Stimulated activated CD4-positive, alpha-beta T cell treated with anti-CD3 and anti-CD28 coated beads, Interleukin-2, amount 100 ng/mL, for 4 hours (primary cell): ENCODE measurements around the gene HLTF.
A peak's percentile ranks its signal among the peaks of the same experiment; 100 is the strongest.
"Not testable (repeated sequence)": the region's sequence is repeated elsewhere in the genome, so short reads cannot be mapped to it uniquely, and the experiment has no call there.

Source experiments
- DNase-seq: peaks from one replicate; pipeline ENCODE4 v3.0.0-alpha.2; 2020; ENCODE audit warnings: low read depth

Gene HLTF

GRCh38 chr3:149086232-149086988, at the start of gene HLTF:
Gene HLTF (minus strand): TSS chr3:149086533. CDS start chr3:149086336, 197 bp downstream.
- peak; percentile 88 for DNase-seq

- DNase-seq, result no peak
These were observed 48.2 kb upstream of the HLTF start for GRCh38 chr3:149134575-149134974.

GRCh38 chr3:149131589-149131988, 45.3 kb upstream of the HLTF start:
- no peak for DNase-seq

- peak; percentile 62 for DNase-seq
These were observed 43.2 kb upstream of the HLTF start, which contains the start of gene HPS3 for GRCh38 chr3:149129326-149130205. Gene HPS3 (plus strand): TSS chr3:149129638. CDS start chr3:149129724, 86 bp downstream.

- no peak for DNase-seq
These were observed 42.5 kb upstream of the HLTF start for GRCh38 chr3:149128821-149129220.

- no peak for DNase-seq
These were observed 36.6 kb upstream of the HLTF start for GRCh38 chr3:149122721-149123578.

GRCh38 chr3:149120051-149120972, 34.0 kb upstream of the HLTF start:
- no peak for DNase-seq

GRCh38 chr3:149119466-149119865, 33.1 kb upstream of the HLTF start:
- no peak for DNase-seq

- no peak for DNase-seq
These were observed 32.4 kb upstream of the HLTF start for GRCh38 chr3:149118724-149119123.

- no peak for DNase-seq
These were observed 28.8 kb upstream of the HLTF start for GRCh38 chr3:149115114-149115513.

GRCh38 chr3:149114458-149114857, 28.1 kb upstream of the HLTF start:
- no peak for DNase-seq

- no peak for DNase-seq
These were observed 18.2 kb upstream of the HLTF start for GRCh38 chr3:149104484-149104883.

- no peak for DNase-seq
These were observed 15.3 kb upstream of the HLTF start for GRCh38 chr3:149101641-149102040.

- no peak for DNase-seq
These were observed 14.8 kb upstream of the HLTF start for GRCh38 chr3:149101154-149101553.

- not testable (repeated sequence) for DNase-seq
These were observed 11.7 kb upstream of the HLTF start for GRCh38 chr3:149097987-149098386.

GRCh38 chr3:149095487-149095886, 9.2 kb upstream of the HLTF start:
- no peak for DNase-seq

- DNase-seq, result no peak
These were observed 5.7 kb upstream of the HLTF start for GRCh38 chr3:149091983-149092382.

- DNase-seq, result no peak
These were observed 4.6 kb upstream of the HLTF start for GRCh38 chr3:149090907-149091306.

- DNase-seq, result no peak
These were observed 4.1 kb upstream of the HLTF start for GRCh38 chr3:149090461-149090860.

GRCh38 chr3:149089395-149089794, 3.1 kb upstream of the HLTF start:
- no peak for DNase-seq

GRCh38 chr3:149087208-149087607, 875 bp upstream of the HLTF start:
- no peak for DNase-seq
